GM21825 (cell line): ENCODE measurements around the gene ZNF324.
"Not testable (repeated sequence)": the region's sequence is repeated elsewhere in the genome, so short reads cannot be mapped to it uniquely, and the experiment has no call there.

Source experiments
- ATAC-seq: cut with Tn5 transposase; IDR thresholded peaks from one replicate; pipeline ENCODE4 v1.9.1; 2021; ENCODE audit warnings: mild to moderate bottlenecking, moderate library complexity; ENCODE audit not compliant: unreplicated experiment

ZNF324 gene

DNA sequence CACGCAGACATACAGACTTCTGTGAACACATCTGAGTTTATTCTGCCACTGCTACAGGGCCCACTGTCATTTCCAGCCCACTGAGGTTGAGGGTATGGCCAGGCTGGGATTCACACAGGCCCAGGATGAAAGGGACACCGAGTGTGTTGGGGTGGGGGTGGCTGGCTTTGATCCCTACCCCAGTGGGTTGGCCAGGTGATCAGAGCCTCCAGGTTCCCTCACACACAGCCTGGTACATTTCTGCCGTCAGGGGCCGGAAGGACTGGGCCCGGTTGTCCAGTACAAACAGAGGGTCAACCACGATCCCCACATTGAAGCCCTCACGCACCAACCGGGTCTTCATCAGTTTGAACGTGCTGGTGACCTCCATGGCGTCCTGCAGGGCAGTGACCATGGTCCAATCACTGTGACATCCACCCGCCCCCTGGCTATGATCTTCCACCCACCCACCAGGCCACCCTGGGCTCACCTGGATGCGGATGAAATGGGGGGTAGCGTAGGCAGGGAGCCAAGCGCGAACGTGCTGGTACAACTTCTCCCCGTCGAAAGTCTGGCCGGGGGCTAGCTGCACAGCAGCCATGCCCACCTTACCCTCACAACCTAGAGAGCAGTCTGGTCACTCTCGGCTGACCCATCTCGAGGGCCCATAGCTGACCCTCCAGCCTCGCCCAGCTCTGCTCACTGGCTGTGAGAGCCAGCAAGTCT is 31.6 kb downstream of the ZNF324 start:
- ATAC-seq: peak; percentile 3

DNA sequence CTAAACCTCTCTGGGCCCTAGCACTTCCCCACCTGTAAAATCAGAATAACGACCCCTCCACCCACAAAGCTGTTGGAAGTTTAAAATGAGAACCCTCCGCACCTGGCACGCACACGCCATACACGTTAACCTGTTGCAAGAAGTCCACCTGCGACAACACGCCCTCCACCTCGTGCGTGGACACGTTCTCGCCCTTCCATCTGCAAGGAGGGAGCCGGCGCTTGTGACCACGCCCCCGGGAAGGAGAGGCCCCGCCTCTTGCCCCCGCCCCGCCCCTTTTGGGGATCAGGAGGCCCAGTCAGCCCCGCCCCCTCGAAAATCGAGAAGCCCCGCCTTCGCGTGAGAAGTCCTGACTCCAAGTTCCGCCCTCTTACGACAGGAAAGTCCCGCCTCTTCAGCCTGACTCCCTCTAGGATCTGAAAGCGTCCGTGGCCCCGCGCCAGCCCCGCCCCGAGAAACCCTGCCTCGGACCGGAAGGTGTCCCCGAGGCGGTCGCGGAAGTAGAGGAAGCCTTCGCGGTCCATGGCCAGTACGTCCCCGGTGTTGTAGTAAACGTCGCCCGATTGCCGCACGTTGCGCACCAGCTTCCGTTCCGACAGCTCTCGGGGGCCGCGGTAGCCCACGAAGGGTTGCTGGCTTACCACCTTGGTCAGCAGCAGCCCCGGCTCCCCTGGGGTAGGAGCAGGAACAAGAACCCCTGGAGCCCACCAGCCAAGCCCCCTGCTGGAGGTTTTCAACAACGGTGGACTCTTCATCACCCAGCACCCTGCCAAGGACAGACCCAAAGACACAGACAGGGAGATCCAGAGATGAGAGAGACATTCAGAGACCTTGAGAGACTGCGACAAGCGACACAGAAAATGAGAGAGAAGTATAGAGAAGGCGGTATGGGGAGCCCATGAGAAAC is 32.4 kb downstream of the ZNF324 start:
- ATAC-seq: peak; percentile 81

DNA sequence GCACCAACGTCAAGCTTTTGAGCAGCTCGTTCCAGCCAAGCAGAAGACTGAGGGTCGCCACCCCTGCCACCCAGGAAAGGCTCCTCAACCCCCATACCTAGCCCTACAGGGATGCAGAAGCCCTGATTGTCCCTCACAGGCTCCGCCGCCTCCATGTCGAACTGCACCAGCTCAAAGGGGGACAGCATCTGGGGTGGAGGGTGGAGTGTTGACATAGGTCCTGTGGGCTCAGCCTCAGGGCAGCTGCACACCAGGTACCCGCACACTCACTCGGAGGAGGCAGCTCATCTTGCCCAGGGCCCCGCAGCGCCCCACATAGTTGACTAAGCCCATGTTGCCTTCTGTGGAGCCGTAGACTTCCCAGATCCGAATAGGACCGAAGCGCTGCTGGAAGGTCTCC is 33.4 kb downstream of the ZNF324 start:
- ATAC-seq: no peak

DNA sequence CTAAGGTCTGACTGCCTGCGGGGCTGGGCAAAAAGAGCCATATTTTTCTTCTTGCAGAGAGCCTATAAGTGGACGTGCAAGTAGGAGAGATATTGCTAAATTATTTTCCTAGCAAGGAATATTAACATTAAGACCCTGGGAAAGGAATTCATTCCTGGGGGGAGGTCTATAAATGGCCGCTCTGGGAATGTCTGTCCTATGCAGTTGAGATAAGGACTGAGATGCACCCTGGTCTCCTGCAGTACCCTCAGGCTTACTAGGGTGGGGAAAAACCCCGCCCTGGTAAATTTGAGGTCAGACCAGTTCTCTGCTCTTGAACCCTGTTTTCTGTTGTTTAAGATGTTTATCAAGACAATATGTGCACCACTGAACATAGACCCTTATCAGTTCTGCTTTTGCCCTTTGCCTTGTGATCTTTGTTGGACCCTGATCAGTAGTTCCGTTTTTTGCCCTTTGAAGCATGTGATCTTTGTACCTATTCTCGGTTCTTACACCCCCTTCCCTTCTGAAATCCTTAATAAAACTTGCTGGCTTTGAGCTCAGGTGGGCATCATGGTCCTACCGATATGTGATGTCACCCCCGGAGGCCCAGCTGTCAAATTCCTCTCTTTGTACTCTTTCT is 40.8 kb downstream of the ZNF324 start:
- not testable (repeated sequence) for ATAC-seq

DNA sequence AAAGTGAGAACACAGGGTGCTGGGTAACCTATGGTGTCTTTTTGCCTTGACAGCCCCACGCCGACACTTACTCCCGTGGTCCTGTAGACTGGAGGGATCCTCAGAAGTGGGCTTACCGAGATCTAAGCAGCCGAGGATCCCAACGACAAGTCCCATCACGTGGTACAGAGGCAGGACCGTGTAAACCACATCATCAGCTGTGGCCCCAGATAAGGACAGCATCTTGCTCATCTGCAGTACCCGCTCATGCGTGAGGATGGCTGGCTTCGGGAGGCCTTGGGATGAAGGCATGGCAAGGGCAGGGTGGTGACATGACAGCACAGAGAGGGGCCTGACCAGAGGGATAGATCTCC is 42.8 kb downstream of the ZNF324 start:
- ATAC-seq: no peak

DNA sequence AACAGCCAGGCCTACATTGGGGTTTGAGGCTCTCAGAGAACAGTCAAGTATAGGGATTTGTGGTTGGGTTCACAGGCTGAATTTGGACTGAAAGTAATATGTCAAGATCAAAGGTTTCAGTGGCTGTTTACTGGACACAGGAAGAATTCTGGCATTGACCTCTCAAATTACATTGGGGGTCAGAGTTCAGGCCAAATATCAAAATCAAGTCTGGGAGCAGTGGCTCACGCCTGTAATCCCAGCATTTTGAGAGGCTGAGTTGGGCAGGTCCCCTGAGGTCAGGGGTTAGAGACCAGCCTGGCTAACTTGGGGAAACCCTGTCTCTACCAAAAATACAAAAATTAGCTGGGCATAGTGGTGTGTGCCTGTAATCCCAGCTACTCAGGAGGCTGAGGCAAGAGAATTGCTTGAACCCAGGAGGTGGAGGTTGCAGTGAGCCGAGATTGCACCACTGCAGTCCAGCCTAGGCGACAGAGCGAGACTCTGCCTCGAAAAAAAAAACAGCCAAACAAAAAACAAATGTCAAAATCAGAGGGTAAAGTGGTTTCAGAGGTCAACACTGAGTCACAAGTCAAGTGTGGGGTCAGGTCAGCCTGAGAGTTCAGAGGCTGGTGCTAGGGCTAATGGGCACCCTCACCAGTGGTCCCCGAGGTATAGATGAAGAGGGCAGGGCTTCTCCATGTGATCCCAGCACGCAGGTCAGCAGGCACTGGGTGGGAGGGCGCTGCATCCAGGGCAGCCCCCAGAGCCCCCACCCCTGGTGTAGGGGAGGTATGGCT is 43.4 kb downstream of the ZNF324 start:
- no peak for ATAC-seq

DNA sequence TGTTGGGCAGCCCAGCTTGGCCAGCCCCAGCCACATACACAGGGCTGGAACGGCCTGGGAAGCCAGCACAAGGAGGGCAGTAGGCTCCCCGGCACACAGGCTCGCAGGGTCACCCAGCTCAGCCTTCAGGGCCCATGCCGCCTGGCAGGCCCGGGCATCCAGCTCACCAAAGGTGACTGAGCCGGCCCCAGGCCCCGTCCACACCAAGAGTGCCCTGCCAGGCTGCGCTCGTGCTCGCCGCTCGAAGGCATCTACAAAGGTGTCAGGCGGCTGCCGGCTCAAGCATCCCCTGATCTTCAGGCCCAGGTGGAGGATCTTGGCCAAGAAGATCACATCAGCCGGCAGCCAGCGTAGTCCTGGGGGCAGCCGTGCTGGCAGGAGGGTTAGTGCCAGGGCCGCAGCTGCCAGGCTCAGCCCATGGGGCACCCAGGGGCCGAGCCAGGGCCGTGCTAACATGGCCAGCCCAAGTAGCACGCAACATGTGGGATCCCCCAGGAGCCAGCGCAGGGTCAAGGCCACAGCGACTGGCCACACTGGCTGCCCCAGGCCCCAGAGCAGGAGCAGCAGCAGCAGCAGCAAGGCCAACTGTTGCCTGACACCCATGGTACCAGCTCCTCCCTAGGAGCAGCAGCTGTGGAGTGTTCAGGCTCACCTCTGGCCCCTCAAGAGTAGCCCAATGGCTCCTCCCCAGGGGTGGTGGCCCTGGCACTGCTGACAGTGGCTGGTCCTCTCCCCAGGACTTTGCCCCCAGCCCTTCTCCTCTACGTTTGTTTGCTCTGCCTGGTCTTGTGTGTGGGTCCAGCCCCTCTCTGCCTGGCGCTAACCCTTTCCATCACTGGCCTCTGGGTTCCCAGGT is 44.7 kb downstream of the ZNF324 start, which contains the start of gene SLC27A5:
TSS of gene SLC27A5 (minus strand) at position 640 of the 856 bp plus-strand sequence. CDS start at position 603, 37 bp downstream.
- ATAC-seq: no peak

DNA sequence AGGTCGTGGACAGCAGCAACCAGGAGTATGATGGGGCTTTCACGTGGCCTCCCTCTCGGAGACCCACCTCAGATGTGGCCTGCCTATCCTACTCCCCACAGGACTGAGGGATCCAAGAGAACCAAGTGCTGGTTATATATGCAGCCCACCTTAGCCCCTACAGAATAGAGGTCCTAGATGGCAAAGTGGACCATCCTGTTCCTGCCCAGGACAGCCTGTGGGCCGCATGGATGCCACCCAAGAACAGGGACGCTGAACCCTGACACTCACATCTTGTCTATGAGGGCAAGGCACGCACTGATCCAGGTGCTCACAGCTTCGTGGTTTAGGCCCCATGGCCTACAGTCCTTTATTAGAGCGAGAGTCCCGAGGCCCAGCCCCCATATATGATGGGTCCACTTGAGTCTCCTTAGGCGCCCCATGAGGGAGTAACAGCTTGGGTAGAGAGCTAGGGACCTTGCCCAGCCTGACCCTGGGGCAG is 46.4 kb downstream of the ZNF324 start:
- no peak for ATAC-seq

DNA sequence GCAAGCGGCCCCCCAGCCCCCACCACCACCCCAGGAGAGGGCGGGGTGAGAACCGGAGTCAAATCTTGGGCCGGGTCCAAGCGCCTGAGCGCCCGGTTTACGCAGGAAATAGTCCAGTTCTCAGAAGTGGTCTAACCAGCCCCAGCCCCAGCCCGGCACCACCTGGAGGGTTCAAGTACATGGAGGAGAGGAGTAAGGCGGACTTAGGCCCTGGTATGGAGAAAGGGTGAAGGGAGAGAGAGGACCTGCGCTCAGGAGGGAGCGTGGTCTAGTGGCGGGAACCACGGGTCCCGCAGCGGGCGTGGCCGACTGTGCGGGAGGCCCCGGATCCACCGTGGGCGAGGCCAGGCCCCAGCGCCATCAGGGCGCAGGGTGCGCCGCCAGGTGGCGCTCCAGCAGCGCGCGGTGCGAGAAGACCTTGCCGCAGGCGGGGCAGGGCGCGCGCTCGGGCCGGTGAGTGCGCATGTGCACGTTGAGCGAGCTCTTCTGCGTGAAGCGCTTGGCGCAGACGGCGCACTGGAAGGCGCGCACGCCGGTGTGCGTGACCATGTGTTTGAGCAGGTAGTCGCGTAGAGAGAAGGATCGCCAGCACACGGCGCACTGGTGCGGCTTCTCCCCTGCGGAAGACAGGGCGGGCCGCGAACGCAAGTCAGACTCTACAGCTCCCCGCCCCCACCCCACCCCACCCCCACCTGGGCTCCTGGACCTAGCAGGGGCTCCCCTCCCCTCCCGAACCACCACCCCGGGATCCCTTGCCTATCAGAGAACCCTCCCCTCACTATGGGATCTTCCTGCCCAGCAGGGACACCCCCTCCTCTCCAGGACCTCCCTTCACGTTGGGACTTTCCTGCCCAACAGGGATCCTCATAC is 47.0 kb downstream of the ZNF324 start:
- ATAC-seq: peak; percentile 66

DNA sequence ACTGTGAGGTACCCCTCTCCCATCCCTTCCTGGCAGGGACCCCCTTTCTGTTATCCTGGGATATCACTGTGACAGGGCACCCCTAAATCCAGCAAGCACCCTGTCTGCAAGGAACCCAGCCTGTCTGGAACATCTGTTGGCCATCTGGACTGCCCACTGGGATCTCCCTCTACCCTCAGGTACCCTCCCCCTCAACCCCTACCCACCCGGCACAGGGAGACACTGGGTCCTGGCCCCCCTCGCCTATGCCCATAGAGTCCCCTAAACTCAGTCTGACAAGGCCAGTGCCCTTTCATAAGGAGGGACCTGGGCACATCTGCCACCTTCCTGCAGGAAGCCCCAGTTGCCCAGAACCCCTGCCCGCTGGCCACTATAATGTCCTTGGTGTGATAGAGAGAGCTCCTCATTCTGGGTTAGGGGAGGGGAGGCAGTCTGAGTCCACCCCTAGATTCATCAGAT is 47.7 kb downstream of the ZNF324 start:
- ATAC-seq: no peak

DNA sequence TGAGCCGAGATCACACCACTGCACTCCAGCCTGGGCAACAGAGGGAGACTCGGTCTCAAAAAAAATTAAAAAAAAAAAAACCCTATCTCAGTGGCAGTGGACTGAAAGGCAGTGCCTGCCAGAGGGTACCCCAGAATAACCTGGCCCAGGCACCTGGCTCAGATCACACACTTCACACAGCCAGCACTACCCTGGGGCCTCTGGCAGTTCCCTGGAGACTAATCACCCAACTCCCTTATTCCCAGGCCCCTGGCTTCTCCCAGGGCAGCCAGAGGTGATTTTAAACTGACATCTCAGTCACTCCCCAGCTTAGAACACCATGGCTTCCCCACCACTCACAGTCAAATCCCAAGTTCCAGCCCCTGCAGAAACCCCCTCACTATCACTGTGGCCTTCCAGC is 48.4 kb downstream of the ZNF324 start:
- no peak for ATAC-seq

DNA sequence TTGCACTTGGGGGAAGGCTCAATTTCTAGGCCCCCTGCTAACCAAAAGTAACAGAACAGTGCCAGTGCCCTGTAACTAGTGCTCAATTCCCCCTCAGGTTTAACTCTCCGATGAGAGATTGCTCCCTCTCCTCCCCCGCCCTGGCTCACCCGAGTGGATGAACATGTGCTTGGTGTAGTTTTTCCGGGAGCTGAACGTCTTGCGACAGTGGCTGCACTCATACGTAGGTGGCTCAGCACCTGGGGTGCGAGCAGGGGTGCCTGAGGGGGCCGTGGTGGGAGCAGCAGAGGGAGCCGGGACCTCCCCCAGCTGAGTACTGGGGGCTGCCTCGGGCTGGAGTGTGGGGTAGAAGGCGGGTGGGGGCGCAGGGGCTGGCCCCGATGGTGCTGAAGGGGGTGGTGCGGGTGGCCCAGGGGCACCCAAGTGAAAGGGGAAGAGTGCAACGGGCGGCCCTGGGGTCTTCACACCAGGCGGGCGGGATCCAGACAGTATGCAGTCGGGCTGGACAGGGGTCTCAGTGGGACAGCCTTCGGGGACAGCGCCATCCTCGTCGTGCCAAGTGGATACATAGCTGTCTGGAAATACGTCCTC is 49.5 kb downstream of the ZNF324 start:
- ATAC-seq: no peak

DNA sequence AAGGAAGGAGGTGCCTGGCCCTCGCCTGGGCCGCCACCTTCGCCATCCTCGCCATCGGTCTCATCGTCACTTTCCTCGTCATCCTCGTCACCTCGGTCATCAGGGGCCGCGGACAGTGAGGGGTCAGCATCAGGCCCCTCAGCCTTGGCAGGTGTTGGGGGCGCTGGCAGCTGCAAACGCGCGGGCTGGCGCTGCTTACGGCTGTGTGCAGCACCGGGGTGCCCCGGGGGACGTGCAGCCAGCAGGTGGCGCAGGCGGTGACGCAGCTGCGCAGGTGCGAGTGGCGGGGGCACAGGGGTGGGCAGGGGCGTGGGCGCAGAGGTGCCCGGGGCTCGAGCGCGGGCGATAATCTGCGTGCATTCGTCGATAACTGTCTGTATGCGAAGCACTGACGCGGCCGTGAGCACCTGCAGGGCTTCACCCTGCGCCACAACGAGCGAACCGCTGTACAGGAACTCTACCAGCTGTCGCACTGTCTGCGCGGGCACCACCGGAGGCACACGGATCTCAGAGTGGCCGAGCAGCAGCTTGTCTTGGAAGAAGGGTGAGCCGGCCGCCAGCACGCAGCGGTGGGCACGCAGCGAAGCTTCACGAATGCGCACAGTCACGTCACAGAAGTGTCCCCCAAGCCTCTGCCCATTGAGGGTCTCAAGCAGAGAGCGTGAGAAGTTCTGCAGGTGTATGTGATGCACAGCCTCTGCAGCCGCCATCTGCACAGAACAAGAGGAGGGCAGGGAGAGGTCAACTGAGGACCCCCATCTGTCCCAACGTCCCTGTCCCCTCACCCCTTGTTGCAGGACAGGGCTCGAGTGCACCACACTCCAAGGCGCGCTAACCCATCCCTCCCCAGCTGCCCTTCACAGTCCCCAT is 50.3 kb downstream of the ZNF324 start:
- ATAC-seq: no peak

DNA sequence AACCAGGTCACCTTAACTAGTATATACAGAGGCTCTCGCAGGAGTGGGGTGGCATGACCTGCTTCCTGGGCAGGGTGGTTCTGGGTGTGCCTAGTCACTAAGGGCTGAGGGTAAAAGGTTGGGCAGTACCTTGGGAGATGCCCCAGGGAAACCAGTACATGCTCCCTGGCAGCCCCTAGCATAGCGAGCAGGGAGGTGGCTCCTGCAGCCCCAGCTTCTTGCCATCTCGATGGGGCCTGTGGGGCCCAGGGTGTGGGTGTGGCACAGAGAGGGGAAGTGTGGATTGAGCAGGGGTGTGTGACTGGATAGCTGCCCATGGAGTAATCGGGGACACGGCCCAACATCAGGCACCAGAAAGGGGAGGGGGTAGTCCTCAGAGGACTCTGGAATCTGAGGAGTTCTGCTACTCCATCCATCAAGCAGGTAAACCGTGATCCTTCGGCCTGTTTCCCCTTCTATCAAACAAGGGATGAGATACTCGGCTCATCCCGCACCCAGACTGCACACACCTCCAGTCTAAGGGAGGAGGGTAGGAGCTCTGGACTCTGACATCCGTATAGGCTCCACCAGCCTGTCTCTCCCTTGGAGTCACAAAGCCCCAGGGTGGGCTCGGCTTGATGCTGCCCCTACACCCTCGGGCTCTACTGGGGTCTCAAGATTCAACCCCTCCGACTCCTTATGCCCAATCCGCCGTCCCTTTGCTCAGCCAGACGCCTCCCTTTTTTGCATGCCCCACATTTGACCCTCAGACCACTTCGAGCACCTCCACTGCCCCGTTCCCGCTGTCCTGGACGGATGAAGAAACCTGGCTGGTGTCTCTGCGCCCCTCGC is 51.6 kb downstream of the ZNF324 start:
- no peak for ATAC-seq

DNA sequence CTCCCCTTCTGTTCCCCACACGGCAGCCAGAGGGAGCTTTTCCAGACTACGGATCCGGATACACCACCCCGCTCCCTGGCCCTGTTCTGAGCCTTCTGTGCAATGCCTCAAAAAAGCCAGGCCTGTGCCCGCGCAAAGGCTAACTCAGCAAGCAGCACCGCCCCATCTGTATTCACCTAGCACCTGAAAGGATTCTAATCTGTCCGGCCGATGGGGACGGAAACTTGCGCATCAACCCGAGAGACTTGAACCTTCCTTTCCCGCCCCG is 52.1 kb downstream of the ZNF324 start:
- peak; percentile 6 for ATAC-seq

DNA sequence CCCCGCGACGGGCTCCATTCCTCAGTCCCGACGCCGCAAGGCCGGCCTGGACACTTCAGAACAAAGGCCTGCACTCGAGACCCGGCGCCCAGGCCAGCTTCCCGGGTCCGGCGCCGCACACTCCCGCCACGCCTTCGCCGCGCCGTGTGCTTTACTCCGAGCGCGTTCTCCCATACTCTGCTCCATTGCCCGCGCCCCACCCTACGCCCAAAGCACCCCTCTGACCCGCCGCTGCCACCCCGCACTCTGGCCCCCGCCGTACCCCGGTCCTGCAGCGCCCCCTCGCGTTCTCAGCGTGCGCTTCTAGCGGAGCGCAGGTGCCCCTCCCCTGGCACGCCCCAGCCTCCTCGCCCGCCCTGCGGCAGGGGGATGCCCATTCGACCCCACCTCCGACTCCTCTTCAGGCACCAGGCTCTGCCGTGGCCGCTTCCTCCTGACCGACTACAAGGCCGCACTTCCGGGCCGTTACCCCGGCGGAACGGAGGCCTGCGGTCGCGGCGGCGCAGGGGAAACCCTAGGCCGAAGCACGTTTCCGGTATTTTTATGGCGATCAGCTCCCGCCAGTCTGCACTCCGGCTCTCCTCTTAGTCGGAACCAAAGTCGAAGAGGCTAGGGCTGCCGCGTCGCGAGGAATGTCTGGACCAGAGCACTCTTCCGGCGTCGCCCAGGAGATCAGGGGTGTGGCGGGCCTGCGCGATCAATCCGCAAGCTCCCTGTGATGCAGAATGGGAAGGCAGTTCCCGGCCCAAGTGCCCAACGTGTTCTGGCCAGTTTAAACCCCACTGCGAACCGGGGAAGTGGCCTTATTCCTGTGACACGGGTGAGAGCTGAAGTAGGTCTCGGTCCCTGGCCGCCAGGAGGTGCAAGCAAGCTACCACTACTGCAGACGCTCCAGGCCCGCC is 52.7 kb downstream of the ZNF324 start, which contains the start of gene ZBTB45:
TSS of gene ZBTB45 (minus strand) at position 456 of the 902 bp plus-strand sequence. CDS start 2,137 bp downstream, outside the sequence.
- peak; percentile 77 for ATAC-seq
